Lower leg skin (tissue), 3 donors: ENCODE results near the gene KLHL6.
"Not testable (repeated sequence)": the region's sequence is repeated elsewhere in the genome, so short reads cannot be mapped to it uniquely, and the experiment has no call there.

ENCODE experiments used
- CTCF ChIP-seq, 3 donors: fragments of 450-650 bp; IDR thresholded peaks; one replicate each; pipeline ENCODE4 v1.5.1; 2016; ENCODE audit warnings: antibody characterized with exemption in 3 of 3, mild to moderate bottlenecking in 3 of 3, moderate library complexity in 2 of 3
- POLR2A ChIP-seq, 2 donors: fragments of 450-650 bp; IDR thresholded peaks; one replicate each; pipeline ENCODE4 v1.6.1; 2016 to 2017; ENCODE audit warnings: antibody characterized with exemption in 2 of 2, mild to moderate bottlenecking in 1 of 2, moderate library complexity in 1 of 2

GRCh38 chr3:183570191-183570590 lies 14.7 kb upstream of the KLHL6 start:
- not testable (repeated sequence) for TF ChIP-seq CTCF, POLR2A (IDR thresholded peaks at IDR 0.05)
